Glutamatergic neuron (in vitro differentiated cells): ENCODE data around the gene MRC1. TPM values are rescaled to one million over a fixed set of nuclear protein-coding genes. Genes with fewer than 3 reads are reported as not detected.

ENCODE experiments used
- DNase-seq: peaks from one replicate; pipeline ENCODE4 v3.0.0; 2022
- H3K27ac Mint-ChIP-seq: one replicate; pipeline ENCODE4 v1.8.0; 2020; ENCODE audit warnings: mild to moderate bottlenecking, mixed read lengths, inconsistent platforms; ENCODE audit not compliant: unreplicated experiment
- H3K27me3 Mint-ChIP-seq: one replicate; pipeline ENCODE4 v1.8.0; 2020; ENCODE audit warnings: mild to moderate bottlenecking, moderate library complexity, mixed read lengths, inconsistent platforms; ENCODE audit not compliant: unreplicated experiment
- H3K36me3 Mint-ChIP-seq: one replicate; pipeline ENCODE4 v1.8.0; 2020; ENCODE audit warnings: mild to moderate bottlenecking, mixed read lengths, inconsistent platforms; ENCODE audit not compliant: unreplicated experiment
- H3K4me1 Mint-ChIP-seq: one replicate; pipeline ENCODE4 v1.8.0; 2020; ENCODE audit warnings: mild to moderate bottlenecking, low read depth, mixed read lengths, inconsistent platforms; ENCODE audit not compliant: unreplicated experiment
- H3K4me3 Mint-ChIP-seq: one replicate; pipeline ENCODE4 v1.8.0; 2020; ENCODE audit warnings: mild to moderate bottlenecking, mixed read lengths, inconsistent platforms; ENCODE audit not compliant: unreplicated experiment
- H3K9me3 Mint-ChIP-seq: one replicate; pipeline ENCODE4 v1.8.0; 2020; ENCODE audit warnings: mild to moderate bottlenecking, moderate library complexity, mixed read lengths, inconsistent platforms; ENCODE audit not compliant: unreplicated experiment
- total RNA-seq: library from RNA; stranded (reverse); fragmentation: NEBNext Ultra II Directional; extraction: Animal tissue kit (Norgen Biotek cat#: 25700); gene quantifications from one replicate; pipeline ENCODE4 v1.2.1, GENCODE V29; 2021; ENCODE audit not compliant: unreplicated experiment
- TF ChIP-seq, protein P1 (sequence below): fragments of 200-600 bp; sonication (generic); IDR thresholded peaks from one replicate; pipeline ENCODE4 v1.5.0; 2021; ENCODE audit not compliant: partially characterized antibody, unreplicated experiment

Gene MRC1
- total RNA-seq, 1 donor from 2014 or later, result 7.9 TPM

DNA sequence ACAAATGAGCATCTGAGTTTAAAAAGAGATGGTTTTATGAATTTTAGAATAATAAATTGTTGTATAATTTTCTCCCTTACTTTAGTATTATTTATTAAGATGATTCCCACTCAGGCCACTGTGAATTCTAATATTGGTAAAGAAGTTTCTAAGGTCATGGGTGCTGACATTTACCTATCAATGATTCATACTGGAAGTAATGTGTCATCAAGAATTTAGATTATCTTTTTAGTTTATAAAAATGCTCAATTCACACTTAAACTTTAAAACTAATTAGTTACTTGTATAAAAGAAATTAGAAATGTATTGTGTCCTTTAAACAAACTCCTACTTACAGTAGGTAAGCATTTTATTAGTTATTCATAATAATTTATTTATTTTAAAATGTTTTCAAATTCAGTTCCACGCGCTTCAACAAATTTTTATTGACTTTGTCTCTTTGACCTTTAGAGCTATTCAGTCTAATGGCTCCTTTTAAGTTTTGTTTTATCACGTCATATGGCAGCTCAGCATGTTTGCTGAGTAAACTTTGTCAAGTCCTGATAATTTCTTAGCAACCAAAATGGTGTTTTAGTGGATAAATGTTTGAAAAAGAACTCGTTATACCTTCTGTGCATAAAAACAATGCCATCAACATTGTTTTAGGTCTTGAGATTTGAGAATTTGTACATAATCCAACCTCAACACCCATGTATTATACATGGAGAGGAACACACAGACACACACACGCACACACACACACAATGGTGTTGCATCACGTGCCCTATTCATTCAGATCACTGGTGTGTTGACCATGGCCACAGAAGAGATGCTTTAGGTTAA lies 15.1 kb upstream of the MRC1 start:
- TF ChIP-seq, protein P1, sequence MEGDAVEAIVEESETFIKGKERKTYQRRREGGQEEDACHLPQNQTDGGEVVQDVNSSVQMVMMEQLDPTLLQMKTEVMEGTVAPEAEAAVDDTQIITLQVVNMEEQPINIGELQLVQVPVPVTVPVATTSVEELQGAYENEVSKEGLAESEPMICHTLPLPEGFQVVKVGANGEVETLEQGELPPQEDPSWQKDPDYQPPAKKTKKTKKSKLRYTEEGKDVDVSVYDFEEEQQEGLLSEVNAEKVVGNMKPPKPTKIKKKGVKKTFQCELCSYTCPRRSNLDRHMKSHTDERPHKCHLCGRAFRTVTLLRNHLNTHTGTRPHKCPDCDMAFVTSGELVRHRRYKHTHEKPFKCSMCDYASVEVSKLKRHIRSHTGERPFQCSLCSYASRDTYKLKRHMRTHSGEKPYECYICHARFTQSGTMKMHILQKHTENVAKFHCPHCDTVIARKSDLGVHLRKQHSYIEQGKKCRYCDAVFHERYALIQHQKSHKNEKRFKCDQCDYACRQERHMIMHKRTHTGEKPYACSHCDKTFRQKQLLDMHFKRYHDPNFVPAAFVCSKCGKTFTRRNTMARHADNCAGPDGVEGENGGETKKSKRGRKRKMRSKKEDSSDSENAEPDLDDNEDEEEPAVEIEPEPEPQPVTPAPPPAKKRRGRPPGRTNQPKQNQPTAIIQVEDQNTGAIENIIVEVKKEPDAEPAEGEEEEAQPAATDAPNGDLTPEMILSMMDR, result no peak
- no peak overlapping the region for H3K4me3 Mint-ChIP-seq

DNA sequence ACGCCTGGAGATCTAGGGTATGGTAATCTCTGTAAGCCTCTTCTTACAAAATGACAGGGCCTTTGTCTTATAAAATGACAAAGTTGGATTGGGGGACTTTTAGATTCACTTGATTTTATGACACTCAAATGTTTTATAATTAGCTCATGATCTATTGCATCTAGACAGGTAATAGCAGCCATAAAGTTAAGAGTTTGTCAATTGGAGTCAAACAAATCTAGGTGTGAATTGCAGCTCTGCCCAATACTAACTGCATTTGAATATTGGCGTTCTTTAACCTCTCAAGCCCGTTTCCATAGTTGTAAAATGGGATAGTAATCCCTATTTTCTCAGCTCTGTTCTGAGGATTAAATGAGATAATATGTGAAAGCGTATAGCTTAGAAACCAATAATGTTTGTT lies 14.1 kb upstream of the MRC1 start:
- no peak overlapping the region for H3K4me3 Mint-ChIP-seq
- H3K36me3 Mint-ChIP-seq, result no peaks in the 10 kb centered on the region
- H3K9me3 Mint-ChIP-seq, result no peaks in the 10 kb centered on the region
- no peaks in the 10 kb centered on the region for H3K4me1 Mint-ChIP-seq
- H3K27ac Mint-ChIP-seq, result no peak overlapping the region
- DNase-seq, result no peak
- TF ChIP-seq, protein P1, result no peak
- no peaks in the 10 kb centered on the region for H3K27me3 Mint-ChIP-seq

More for the DNA sequence above, 15.1 kb upstream of the MRC1 start:
- no peak overlapping the region for H3K27ac Mint-ChIP-seq
- no peaks in the 10 kb centered on the region for H3K36me3 Mint-ChIP-seq
- no peak for DNase-seq
- no peaks in the 10 kb centered on the region for H3K4me1 Mint-ChIP-seq
- H3K27me3 Mint-ChIP-seq, result no peaks in the 10 kb centered on the region
- no peaks in the 10 kb centered on the region for H3K9me3 Mint-ChIP-seq

DNA sequence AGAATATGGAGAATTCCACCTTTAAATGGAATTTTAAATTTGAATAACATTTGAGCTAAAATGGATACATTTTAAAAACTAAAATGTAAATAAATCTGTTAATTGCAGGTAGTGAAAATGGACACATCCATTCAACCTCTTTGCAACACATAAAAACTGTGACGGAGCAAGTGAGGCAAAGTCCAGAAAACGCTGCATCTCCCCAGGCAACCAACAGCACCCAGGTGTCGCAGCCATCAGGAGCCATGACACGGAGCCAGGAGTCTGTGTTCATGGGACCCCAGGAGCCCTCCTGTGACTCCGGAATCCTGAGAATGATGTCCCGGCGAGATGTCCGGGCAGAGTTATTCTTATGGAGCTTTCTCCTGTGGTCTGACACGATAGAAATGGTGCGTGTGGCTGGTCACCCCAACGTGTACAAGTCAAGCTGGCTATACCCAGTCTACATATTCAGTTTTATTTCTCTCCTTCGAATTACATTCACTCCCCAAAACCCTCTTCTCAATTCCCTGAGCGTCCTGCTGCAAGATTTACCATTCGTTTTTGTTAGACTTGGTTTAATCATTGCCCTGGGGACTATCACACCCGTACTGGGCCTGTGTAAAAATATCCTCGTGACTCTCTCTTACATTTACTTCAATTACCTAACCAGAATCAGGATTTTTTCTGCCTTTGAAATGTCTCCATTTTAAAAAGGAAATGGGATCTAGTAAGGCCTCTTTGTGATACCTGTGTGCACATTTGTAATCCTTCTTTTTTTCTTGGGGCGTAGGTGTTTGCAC lies 13.1 kb upstream of the MRC1 start:
- no peak overlapping the region for H3K27ac Mint-ChIP-seq
- H3K4me1 Mint-ChIP-seq, result no peaks in the 10 kb centered on the region
- DNase-seq, result no peak
- no peaks in the 10 kb centered on the region for H3K9me3 Mint-ChIP-seq
- H3K27me3 Mint-ChIP-seq, result no peaks in the 10 kb centered on the region
- TF ChIP-seq, protein P1, result no peak
- H3K4me3 Mint-ChIP-seq, result no peak overlapping the region
- no peaks in the 10 kb centered on the region for H3K36me3 Mint-ChIP-seq

DNA sequence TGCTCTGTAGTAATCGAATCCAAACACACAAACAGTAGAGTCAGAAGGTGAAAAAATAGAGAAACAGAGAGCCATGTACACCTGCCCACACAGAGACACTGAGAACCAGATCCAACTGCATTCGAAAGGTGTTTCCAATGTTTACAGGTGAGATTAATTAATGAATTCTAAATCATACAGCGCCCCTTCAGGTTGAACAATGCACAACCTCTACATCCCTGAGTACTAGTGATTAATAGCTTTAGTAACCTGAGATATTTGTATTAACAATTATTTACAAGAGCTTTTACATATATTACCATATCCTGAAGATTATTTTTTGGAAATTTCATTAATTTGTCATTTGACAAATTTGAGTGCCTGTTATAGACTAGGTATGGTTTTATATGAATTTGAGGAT lies 7.6 kb upstream of the MRC1 start:
- Mint-ChIP-seq H3K36me3 (no peaks in the 10 kb centered on the region), H3K9me3 (no peaks in the 10 kb centered on the region), H3K4me1 (no peaks in the 10 kb centered on the region), H3K27ac (no peak overlapping the region), H3K4me3 (no peak overlapping the region), H3K27me3 (no peaks in the 10 kb centered on the region)
- no peak for DNase-seq
- TF ChIP-seq, protein P1, result peak; percentile 29

DNA sequence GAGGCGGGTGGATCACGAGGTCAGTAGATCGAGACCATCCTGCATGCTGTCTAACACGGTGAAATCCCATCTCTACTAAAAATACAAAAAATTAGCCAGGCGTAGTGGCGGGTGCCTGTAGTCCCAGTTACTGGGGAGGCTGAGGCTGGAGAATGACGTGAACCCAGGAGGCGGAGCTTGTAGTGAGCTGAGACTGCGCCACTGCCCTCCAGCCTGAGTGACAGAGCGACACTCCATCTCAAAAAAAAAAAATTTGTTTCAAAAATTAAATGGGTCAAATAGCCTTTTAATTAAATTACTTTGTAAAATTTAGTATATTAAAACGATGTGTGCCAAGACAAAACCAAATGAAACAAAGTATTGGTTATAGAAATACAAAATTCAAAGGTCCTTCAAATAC lies 6.8 kb upstream of the MRC1 start:
- Mint-ChIP-seq H3K4me1 (no peaks in the 10 kb centered on the region), H3K27me3 (no peaks in the 10 kb centered on the region), H3K4me3 (no peak overlapping the region), H3K27ac (no peak overlapping the region), H3K36me3 (no peaks in the 10 kb centered on the region), H3K9me3 (no peaks in the 10 kb centered on the region)
- TF ChIP-seq, protein P1, result no peak
- DNase-seq, result no peak
